Activated naive CD4-positive, alpha-beta T cell treated with anti-CD3 and anti-CD28 coated beads, Interleukin-2, amount 50 U/mL, for 16 hours (primary cell): ENCODE data around the gene NGLY1.

ENCODE experiments used
- DNase-seq: peaks from one replicate; pipeline ENCODE4 v3.0.0-alpha.2; 2020

The NGLY1 gene

DNA sequence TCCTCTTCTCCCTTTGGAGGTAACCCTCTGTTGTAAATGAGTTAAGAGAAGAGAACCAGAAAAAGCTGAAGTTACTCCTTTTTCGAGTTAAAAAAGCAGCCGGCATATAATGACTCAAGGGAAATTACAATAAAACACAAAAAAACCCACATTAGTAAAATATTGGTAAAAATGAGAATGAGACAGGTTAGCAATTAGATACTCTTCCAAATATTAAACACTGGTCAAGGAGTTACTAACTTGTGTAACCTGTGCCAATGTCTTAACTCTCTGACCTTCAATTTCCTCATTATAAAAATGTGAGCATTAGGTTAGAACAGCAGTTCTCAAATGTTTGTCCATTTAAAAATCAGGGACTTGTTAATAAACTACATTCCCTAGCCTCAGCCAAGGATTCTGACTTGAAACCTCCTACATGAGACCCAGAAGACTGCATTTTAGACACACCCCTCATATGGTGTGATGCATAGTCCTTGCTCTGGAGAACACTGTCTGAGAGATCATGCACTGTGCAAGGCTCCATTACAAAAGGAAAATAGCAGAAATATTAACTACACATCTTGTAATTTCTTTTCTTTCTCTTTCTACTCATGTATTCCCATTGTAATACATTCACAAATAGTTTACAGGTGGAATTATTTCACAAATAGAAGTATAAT, 75.8 kb downstream of the NGLY1 start:
- DNase-seq = no peak

DNA sequence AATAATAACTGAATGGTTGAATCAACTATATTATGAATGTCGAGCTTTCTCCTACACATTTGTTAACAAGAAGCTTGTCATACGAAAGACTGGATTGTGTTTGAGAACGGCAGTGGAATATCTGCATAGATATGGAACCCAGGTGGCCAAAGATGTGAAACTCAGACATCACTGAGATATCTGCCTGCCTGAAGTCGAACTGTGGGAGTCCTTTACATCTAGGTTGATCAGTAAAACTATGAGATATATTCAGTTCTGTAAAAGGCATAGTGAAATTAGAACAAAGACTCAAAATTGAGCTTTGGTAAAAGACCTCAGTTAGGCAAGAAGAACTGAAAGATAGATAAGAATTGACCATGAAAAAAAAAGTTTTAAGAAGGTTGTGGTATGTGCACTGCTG, 77.0 kb downstream of the NGLY1 start:
- DNase-seq = no peak

DNA sequence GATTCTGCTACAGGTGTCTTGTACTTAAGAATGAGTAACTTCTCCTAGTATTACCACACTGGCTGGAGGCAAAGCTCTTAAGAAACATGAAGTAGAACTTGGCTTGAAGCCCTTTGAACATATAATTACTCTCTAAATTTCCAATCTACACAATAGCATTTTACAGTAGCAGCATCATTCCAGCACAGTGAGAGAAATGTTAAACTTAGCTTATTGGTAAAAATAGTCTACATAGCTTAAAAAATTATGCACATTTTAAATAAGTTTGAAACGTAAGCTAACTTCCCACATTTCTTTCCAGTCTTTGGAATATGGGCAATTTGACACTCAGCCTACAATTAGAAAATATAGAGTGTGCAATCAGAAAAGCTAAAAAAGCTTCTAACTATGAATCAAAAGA, 85.7 kb downstream of the NGLY1 start:
- no peak for DNase-seq

DNA sequence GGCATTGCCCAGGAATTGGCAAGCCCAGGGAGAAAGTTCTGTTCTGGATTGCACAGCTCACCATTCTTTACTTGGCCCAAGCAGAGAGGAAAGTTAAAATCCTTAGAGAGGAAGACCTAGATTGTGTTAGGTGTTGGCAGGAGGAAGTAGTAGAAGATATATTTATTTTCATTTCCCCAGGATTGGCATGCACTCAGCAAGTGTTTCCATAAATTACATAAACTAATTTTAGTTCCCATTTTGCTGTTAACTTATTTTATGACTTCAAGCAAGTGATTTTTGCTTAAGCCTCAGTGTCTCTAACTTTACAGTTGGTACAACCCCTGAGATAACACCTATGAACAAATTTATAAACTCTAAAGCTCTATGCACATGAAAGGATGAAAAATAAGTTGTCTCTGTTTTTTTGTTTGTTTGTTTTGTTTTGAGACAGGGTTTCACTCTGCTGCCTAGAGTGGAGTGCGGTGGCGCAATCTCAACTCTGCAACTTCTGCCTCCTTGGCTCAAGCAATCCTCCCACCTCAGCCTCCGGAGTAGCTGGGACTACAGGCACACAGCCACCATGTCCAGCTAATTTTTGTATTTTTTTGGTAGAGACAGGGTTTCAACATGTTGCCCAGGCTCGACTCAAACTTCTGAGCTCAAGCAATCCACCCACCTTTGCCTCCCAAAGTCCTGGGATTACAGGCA, 87.4 kb downstream of the NGLY1 start:
- no peak for DNase-seq

DNA sequence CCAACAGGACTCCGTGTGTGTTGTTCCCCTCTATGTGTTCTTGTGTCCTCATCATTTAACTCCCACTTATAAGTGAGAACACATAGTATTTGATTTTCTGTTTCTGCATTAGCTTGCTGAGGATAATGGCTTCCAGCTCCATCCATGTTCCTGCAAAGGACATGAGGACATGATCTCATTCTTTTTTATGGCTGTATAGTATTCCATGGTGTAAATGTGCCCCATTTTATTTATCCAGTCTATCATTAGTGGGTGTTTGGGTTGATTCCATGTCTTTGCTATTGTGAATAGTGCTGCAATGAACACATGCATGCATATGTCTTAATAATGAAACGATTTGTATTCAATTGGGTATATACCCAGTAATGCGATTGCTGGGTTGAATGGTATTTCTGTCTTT, 90.0 kb downstream of the NGLY1 start:
- no peak for DNase-seq

DNA sequence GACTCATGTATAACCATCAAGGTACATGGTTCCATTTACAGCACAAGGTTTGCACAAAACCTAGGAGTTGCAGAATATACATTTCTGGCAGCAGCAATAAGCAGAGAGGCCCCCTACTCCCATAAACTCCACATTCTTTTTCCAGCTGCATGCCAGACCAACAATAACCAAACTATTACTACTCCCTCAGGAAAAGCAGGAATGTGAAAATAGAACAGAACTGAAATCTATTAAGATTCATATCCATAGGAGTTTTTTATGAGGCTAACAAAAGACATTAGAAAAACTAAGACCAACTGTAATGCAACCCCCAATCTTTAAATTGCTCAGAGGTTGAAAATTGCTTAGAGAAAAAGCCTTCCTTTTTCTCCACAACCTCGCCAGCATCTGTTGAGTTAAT, 90.9 kb downstream of the NGLY1 start:
- DNase-seq = no peak

DNA sequence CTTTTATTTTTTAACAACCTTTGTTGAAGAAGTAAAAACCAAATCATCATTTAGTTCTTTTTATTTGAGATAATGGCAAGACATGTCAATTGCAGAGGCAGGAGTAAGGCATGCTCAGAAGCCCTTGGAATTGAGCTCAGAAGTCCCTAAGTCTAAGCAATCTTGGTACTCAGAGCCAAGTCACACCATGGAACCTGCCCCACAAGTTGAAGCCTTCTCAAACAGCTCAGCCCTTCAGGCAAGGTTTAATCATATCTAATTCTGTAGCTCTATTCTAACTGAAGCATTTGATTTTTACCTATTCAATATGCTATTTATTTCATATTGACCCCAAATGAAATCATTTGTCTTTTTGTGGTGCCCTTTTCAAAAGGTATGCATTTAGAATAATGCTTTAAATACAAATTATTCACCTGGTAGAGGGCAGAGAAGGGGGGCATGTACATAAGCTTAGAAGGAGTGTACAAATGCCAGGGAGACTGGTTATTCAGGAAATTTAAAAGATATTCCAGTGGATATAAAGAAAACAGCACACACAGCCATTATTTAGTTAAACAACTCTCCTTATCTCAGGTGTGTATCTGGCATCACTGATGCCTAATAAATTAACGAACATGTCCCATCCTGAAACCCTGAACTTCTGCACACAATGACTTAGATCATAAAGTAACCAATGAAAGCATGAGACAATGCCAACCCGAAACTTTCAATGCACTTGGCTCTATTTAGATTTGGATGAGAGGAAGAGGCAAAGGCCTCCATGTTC, 92.3 kb downstream of the NGLY1 start:
- no peak for DNase-seq

DNA sequence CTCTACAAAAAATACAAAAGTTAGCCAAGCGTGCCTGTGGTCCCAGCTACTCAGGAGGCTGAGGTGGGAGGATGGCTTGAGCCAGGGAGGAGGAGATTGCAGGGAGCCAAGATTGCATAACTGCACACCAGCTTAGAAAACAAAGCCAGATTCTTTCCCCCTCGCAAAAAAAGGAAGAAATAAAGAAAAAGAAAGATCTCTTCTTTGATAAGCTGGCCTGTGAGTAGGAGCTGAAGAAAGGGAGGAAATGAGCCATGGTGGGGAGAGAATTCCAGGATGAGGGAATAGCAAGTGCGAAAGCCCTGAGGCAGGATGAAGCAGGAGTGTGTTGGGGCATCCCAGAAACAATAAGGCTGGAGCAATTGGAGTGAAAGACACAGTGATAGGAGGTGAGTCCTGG, 94.0 kb downstream of the NGLY1 start:
- DNase-seq = no peak

DNA sequence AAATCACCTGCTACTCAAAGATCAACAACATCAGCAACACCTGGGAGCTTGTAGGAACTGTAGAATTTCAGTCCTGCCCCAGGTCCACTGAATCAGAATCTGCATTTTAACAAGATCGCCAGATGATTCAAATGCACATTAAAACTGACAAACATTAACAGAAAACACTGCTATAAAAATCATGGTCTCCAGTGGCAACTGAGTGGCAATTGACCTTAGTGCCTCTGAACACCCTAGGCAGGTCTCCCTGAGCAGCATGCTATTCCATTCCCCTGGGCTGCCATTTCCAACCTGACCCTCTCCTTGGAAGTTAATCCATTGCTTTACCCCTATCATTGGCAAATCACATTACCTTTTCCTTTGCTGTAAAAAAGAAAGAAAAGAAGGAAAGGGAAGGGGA, 95.5 kb downstream of the NGLY1 start:
- DNase-seq = no peak

DNA sequence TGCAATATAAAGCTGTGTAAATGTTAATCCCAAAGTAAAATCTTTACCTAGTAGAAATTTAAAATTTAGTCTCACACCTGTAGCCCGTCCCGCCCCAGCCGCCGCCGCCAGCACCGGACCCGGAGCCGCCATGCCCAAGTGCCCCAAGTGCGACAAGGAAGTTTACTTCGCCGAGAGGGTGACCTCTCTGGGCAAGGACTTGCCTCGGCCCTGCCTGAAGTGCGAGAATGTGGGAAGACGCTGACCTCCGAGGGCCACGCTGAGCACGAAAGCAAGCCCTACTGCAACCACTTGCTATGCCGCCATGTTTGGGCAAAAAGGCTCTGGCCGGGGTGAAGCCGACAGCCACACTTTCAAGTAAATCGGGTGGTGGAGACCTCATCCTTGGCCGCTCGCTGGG, 96.5 kb downstream of the NGLY1 start:
- no peak for DNase-seq

DNA sequence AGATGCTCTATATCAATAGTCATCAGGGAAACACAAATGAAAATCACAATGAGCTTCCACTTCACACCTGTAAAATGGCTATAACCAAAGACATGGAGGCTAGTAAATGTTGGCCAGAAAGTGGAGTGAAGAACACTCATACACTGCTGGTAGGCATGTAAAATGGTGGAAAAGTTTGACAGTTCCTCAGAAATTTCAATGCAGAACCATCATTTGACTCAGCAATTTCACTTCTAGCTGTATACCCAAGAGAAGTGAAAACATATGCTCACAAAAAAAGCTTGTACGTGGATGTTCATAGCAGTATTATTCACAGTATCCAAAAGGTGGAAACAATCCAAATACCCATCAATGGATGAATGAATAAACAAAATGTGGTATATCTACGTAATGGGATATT, 99.4 kb downstream of the NGLY1 start:
- no peak for DNase-seq

DNA sequence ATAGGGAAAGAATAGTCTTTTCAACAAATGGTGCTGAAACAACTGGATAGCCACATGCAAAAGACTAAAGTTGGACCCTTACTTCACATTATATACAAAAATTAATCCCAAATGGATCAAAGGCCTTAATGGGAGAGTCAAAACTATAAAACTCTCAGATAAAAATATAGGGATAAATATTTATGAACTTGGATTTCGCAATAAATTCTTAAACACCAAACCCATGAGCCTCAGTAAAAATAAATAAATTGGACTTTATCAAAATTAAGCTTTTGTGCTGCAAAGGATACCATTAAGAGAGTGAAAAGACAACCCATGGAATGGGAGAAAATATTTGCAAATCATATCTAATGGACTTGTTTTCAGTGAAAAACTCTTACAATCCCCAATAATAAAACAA, 99.8 kb downstream of the NGLY1 start:
- no peak for DNase-seq

DNA sequence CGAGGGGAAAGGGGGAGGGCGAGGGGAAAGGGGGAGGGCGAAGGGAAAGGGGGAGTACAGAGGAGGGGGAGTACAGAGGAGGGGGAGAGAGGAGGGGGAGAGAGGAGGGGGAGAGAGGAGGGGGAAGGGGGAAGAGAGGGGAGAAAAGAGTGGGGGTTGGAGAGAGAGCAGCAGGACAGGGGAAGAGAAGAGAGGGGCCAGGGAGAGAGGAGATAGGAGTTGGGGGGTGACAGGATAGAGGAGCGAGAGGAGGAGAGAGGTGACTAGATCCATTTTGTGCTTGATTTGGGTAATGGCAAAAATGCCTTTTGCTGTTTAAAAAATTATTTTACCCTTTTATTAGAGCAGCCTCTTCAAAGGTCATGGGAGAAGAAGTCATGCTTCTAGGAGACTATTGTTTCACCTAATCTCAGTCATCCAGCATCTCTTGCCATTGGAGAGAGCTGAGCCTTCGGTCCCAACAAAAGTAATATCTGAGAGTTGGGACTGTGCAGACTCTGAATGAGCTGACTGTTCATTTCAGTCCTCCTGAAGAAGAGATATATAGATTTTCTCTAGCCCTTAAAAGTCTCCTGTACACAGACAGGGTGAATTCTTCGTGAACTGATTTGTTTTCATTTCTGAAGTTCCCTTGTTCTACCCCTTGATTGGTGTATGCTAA, 103.5 kb downstream of the NGLY1 start:
- no peak for DNase-seq

DNA sequence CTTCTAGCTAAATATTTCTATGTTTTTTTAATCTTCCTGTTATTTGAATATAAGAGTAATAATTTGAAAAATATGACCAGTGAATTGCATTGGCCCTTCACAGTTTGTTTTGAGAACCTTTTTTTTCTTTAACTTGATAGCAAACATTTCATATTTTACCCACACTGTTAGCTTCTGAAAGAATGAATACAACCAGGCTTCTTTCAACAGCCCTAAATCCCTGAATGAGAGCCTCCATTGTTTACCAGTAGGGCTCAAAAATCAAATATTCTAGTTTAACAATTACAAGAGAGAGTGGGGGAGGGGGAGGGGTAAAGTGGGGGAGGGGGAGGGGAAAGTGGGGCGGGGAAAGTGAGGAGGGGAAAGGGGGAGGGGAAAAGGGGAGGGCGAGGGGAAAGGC, 104.1 kb downstream of the NGLY1 start:
- no peak for DNase-seq

DNA sequence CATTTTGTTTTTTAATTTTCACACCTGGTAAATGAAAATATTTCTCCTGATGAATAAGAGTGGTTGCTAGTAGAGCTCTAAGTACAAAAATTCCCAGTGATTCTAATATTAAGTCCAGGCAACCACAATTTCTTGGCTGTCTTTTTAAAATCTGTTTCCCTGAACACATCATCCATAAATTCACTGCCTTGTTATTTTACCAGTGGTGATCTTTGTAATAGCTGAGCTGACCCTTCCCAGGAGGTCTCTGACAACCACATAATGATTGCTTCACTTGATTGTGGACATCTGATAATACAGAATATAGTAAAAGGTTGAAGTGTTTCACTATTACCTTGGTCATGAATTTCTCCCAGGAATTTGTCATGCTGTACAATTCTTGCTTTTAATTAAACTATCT, 104.7 kb downstream of the NGLY1 start:
- no peak for DNase-seq

DNA sequence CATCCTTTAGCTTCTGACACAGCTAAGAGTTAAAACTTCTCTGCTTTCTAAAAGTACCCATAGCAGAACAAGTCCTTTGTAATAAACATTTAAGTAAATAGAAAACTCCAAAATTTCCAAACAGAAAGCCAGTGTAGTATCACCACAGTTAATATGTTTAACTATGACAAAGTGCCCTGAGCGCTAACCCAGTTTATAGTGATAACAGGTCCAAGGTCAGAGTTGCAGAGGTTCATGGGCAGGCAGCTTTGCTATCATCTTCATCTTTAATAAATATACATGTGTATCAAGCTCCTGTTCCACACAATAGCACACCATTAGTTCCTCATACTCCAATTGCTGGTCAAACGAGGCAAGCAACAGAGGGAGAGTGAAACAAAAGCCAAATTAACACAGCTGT, 106.1 kb downstream of the NGLY1 start:
- no peak for DNase-seq

DNA sequence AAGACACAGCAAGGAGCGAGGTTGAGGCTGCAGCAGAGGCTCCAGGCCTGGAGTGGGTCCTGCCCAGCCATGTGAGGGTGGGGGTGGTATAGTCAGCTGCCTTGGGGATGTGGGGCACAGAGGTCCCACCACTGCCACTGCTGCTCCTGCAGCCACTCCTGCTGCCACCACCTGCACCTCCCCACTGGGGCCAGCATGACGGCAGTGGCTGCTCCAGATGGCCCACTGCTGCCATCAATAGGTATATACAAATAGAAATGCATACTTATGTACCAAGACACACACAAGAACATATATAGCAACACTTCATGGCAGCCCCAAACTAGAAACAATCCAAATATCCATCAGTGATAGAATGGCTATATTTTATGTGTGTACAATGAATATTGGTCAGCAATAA, 108.6 kb downstream of the NGLY1 start:
- no peak for DNase-seq

DNA sequence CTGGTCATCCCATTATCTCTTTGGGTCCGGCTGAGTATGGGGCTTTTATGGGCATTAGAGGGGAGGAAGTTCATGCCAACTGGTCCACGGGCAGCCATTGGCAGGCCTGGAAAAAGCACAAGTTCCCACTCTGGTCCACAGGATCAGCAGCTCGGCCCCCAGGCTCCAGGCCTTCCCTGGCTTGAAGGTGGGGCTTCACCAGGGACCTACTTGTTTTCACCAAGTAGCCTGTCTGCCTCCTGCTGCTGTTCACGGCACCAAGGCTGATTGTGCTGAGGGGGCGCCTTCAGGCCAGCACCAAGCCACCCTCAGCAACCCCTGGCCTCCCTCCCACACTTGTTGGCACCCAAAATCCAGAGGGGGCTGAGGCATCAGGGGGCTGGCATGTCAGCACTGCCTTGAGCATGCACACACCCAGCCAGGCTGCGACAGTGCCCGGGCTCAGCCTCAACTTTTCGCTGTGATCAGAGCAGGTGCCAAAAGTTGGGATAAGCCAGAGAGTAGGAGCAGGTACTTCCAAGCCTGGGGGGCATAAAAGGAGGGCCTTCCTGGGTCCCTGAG, 109.4 kb downstream of the NGLY1 start:
- no peak for DNase-seq
